ENCODE measurements around the gene DMD. TPM values are rescaled to one million over a fixed set of nuclear protein-coding genes. Genes with fewer than 3 reads are reported as not detected.

The DMD gene
- total and polyA plus RNA-seq, 2 of the 13 experiments (the other 11 are each of a cell fraction or from before 2014, with no cell fraction given), result 17.6 to 25.9 TPM

DNA sequence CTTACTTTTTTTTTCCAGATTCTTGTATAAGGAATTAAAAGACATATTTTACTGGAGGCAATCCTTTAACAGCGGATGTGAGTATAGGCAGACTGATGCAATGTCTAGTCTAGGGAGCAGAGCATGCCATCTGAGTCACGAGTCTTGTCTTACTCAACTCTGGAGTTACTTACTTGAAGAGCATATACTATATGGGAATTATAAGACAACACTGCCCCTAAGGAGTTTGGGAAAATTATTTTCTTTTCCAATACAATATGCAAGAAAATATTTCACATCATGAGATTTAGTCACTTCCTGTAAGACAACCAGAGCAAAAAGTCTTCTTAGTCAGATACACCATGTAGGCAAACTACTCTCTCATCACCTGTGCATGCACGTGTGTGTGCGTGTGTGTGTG is 1602.2 kb downstream of the DMD start:
- DNase-seq (ENCODE audit: low spot score) (no peak), FAIRE-seq (no peak), ATAC-seq (no peak)
- Histone ChIP-seq H3K9ac (ENCODE audit: insufficient read depth, low read depth, low read length) (no peak overlapping the region), H3K36me3 (replicated peaks in 1 of 2; ENCODE audit: control insufficient read depth in 1 of 2, insufficient read depth in 2 of 2, low read length in 2 of 2) (no peaks in the 10 kb centered on the region), H3K4me3 (replicated peaks in 1 of 3; ENCODE audit: insufficient read depth in 1 of 3, low read depth in 2 of 3, low read length in 3 of 3) (no peak overlapping the region), H3K4me1 (ENCODE audit: insufficient read depth, low read length) (no peaks in the 10 kb centered on the region), H3K79me2 (ENCODE audit: insufficient read depth, low read length) (no peaks in the 10 kb centered on the region), H3K27ac (ENCODE audit: extremely low read length, insufficient read depth, low read length) (no peak overlapping the region), H3K4me2 (ENCODE audit: low read depth, low read length) (no peak overlapping the region), H3K27me3 (ENCODE audit: control insufficient read depth in 1 of 2, insufficient read depth in 2 of 2, low read length in 2 of 2) (no peaks in the 10 kb centered on the region), H2AFZ (ENCODE audit: low read length) (no peak overlapping the region), H4K20me1 (ENCODE audit: insufficient read depth, low read length) (no peaks in the 10 kb centered on the region), H3K9me3 (ENCODE audit: low read length) (no peaks in the 10 kb centered on the region)
- POLR2A ChIA-PET, result no interaction called here
- in situ Hi-C loops (cut with HindIII; ENCODE audit: extremely low pct_ligation_motif_present, low pct_unique_long_range_greater_than_20kb), result no loop called here
- no TSS peak for BruUV-seq (replicated peaks)
- CTCF ChIA-PET (ENCODE audit: low intra/inter-chr PET ratio, low total read pairs), result no interaction called here
- intact Hi-C loops (cut with micrococcal nuclease; ENCODE audit: unreplicated experiment), result no loop called here
- 59% methylated on average over 4 of the region's 4 CpGs for WGBS (ENCODE audit: low lambda C conversion rate)
- TF ChIP-seq, protein P1, sequence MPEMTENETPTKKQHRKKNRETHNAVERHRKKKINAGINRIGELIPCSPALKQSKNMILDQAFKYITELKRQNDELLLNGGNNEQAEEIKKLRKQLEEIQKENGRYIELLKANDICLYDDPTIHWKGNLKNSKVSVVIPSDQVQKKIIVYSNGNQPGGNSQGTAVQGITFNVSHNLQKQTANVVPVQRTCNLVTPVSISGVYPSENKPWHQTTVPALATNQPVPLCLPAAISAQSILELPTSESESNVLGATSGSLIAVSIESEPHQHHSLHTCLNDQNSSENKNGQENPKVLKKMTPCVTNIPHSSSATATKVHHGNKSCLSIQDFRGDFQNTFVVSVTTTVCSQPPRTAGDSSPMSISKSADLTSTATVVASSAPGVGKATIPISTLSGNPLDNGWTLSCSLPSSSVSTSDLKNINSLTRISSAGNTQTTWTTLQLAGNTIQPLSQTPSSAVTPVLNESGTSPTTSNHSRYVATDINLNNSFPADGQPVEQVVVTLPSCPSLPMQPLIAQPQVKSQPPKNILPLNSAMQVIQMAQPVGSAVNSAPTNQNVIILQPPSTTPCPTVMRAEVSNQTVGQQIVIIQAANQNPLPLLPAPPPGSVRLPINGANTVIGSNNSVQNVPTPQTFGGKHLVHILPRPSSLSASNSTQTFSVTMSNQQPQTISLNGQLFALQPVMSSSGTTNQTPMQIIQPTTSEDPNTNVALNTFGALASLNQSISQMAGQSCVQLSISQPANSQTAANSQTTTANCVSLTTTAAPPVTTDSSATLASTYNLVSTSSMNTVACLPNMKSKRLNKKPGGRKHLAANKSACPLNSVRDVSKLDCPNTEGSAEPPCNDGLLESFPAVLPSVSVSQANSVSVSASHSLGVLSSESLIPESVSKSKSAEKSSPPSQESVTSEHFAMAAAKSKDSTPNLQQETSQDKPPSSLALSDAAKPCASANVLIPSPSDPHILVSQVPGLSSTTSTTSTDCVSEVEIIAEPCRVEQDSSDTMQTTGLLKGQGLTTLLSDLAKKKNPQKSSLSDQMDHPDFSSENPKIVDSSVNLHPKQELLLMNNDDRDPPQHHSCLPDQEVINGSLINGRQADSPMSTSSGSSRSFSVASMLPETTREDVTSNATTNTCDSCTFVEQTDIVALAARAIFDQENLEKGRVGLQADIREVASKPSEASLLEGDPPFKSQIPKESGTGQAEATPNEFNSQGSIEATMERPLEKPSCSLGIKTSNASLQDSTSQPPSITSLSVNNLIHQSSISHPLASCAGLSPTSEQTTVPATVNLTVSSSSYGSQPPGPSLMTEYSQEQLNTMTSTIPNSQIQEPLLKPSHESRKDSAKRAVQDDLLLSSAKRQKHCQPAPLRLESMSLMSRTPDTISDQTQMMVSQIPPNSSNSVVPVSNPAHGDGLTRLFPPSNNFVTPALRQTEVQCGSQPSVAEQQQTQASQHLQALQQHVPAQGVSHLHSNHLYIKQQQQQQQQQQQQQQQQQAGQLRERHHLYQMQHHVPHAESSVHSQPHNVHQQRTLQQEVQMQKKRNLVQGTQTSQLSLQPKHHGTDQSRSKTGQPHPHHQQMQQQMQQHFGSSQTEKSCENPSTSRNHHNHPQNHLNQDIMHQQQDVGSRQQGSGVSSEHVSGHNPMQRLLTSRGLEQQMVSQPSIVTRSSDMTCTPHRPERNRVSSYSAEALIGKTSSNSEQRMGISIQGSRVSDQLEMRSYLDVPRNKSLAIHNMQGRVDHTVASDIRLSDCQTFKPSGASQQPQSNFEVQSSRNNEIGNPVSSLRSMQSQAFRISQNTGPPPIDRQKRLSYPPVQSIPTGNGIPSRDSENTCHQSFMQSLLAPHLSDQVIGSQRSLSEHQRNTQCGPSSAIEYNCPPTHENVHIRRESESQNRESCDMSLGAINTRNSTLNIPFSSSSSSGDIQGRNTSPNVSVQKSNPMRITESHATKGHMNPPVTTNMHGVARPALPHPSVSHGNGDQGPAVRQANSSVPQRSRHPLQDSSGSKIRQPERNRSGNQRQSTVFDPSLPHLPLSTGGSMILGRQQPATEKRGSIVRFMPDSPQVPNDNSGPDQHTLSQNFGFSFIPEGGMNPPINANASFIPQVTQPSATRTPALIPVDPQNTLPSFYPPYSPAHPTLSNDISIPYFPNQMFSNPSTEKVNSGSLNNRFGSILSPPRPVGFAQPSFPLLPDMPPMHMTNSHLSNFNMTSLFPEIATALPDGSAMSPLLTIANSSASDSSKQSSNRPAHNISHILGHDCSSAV (CRISPR knock-in tag; IDR thresholded peaks at IDR 0.05; ENCODE audit: borderline replicate concordance), result no peak
- TF ChIP-seq KMT2B (CRISPR knock-in tag; IDR thresholded peaks at IDR 0.05) (no peak), MXD4 (CRISPR knock-in tag; IDR thresholded peaks at IDR 0.05) (no peak), ZNF264 (CRISPR knock-in tag; IDR thresholded peaks at IDR 0.05) (no peak), NAIF1 (CRISPR knock-in tag; IDR thresholded peaks at IDR 0.05; ENCODE audit: borderline replicate concordance) (no peak), SALL2 (CRISPR knock-in tag; IDR thresholded peaks at IDR 0.05) (no peak)
- TF ChIP-seq, protein P2, sequence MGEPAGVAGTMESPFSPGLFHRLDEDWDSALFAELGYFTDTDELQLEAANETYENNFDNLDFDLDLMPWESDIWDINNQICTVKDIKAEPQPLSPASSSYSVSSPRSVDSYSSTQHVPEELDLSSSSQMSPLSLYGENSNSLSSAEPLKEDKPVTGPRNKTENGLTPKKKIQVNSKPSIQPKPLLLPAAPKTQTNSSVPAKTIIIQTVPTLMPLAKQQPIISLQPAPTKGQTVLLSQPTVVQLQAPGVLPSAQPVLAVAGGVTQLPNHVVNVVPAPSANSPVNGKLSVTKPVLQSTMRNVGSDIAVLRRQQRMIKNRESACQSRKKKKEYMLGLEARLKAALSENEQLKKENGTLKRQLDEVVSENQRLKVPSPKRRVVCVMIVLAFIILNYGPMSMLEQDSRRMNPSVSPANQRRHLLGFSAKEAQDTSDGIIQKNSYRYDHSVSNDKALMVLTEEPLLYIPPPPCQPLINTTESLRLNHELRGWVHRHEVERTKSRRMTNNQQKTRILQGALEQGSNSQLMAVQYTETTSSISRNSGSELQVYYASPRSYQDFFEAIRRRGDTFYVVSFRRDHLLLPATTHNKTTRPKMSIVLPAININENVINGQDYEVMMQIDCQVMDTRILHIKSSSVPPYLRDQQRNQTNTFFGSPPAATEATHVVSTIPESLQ (CRISPR knock-in tag; conservative IDR thresholded peaks at IDR 0.05), result no peak

All from HepG2 (cell line).